Glomerular endothelial cell (primary cell): ENCODE data around the gene MSRB2. TPM values are rescaled to one million over a fixed set of nuclear protein-coding genes. Genes with fewer than 3 reads are reported as not detected.

Experiments used
- DNase-seq: peaks from one replicate; pipeline ENCODE4 v3.0.0-alpha.2; 2011; ENCODE audit warnings: low read depth, low spot score; ENCODE audit errors: extremely low read depth
- total RNA-seq: library from RNA; depleted of rRNA; stranded (reverse); fragments of >200 nt; gene quantifications from 2 replicates; pipeline ENCODE4 v1.2.3, GENCODE V29; 2015

Gene MSRB2
- total RNA-seq, 1 donor from 2014 or later = 15.4 TPM

DNA sequence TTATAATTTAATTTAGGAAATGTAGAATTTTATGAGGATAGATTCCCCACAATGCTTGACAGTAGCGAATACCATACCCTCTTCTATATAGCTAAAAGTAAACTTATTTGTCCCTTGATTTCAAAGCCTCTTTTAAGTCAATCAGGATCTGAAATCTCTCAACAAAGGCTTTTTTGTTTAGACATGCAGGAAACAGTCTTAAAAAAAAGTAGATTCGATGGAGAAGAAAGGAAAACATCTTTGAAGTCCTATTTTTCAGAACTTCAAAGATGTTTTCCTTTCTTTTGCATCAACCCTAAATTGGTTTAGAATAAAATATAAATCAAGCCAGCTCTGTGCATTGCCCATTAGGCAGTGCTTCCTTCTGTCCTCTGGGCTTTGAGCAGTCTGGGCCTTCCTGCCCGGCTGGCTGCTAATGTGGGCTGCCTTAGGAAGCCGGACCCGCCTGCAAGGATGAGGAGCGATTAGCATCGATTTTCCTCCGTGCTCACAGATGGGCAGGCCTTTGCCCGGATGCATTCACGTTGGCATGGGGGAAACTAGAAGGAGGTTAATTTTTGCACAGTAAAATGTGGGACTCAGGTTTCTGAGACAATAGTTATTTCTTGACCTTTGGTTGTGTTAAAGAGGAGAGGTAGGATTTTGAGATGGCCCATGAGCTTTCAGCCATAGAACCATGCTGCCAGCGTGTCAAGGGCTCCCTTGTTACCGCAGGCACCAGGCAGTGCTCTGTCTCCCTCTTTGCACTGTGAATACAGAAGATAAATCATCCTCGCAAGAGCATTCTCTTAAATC, 15.5 kb downstream of the MSRB2 start:
- no peak for DNase-seq

DNA sequence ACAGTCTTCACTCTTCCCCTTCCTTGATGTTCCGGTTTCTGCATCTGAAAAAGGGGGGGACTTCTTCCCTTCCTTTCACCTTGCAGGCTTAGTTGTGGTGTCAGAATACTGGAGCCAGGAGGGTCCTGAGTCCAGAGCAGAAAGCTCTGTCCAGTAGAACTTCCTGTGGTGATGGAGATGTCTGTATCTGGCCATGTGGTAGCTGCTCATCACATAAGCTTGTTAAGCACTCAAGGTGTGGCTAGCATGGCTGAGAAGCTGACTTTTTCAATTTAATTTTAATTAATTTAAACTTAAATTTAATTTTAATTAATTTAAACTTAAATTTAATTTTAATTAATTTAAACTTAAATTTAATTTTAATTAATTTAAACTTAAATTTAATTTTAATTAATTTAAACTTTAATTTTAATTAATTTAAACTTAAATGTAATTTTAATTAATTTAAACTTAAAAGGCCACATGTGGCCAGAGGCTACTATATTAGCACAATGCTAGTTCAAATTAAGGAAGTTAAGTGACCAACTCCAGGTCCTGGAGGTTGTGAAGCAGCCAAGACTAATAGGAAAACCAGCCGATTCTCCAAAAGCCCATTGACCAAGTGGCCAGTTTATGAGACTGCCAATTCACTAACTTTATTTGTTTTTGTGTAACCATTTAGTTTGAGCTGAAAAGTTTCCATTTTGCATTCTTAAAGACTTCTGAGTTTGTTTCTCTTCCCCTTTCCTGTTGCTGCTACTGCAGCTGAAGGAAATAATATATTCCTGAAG, 16.3 kb downstream of the MSRB2 start:
- DNase-seq = no peak

DNA sequence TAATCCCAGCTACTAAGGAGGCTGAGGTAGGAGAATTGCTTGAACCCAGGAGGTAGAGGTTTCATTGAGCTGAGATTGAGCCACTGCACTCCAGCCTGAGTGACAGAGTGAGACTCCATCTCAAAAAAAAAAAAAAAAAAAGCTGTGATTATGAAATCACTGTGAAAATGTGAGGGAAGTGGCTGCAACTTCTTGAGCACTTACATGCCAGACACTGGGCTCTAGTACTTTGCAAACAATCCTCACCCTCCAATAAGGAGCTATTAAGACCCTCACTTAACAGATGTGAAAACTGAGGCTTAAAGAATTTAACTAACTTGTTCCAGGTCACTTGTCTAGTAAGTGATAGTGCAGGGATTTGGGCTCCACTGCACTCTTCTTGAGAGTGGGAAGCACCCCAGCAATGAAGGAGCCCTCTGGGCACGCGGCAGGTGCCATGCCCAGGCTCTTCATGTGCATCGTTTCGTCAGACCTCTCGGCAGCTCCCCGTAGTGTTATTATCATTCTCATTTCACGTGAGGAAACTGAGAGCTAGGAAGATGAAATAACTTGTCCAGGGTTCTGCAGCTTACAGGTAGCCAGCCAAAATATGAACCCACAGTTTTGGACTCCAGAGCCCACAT, 19.0 kb downstream of the MSRB2 start:
- DNase-seq = no peak

DNA sequence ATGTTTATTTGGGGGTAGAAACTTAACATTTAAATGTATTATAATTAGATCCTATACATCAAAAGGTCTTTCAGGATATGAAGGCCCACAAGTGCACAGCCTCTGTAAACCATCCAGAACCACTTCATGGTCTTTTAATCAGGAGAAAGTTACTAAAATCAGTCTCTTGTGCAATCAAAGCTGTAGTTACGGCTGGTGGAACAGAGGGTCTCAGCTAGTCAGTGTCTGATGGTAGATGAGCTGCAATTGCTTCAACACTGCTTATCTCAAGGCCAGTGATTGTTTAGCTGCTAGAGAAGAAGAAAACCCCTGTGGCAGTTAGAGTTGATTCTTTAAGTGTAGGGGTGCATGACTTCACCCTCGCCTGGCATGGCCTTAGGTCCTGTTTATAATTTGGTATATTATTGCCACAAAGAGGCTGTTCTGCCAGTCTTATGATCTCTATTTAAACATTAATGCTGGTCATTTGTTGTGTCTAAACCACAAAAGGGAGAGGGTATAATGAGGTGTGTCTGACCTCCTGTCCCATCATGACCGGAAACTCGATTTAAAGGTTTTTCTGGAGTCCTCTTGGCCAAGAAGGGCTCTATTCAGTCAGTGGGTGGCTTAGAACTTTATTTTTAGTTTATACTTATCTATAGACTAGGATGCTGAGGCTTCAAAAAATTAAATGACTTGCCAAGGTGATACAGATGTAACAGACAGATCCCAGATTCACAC, 21.3 kb downstream of the MSRB2 start:
- no peak for DNase-seq

DNA sequence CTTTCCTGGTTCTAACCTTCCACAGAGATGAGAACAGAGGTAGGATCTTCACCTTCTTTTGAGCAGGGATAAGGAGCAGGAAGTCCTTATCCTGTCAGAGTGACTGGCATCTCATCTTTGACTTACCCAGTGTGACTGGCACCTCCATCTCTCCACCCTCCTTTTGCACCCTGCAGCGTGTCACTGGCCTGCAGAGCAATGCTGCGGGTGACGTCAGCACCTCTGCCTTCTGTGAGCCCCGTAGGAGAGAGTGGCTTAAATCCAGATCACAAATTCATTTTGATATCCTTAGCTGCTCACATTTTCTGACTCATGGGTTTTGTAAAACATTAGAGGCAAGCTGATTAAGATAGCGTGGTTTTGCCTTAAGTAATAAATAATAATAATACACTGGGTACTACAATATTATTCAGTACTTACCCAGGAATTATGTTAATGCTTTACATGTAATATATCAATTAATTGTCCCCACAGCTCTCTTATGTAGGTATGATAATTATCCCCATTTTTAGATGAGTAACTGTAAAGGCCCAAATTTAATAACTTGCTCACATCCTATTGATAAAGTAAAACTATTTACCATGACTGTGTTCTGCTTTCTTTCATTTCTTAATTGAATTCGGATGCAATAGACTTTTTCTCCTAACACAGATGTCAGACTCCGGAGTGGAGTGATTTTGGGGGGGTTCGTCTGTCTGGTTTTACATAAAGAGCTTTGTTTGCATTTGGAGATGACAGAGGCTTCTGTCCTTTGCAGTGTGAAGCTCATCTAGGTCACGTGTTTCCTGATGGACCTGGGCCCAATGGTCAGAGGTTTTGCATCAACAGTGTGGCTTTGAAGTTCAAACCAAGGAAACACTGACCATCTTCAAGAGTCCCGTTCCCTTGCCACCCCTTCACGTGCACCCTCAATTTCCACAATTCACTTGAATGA, 24.9 kb downstream of the MSRB2 start:
- DNase-seq = no peak

DNA sequence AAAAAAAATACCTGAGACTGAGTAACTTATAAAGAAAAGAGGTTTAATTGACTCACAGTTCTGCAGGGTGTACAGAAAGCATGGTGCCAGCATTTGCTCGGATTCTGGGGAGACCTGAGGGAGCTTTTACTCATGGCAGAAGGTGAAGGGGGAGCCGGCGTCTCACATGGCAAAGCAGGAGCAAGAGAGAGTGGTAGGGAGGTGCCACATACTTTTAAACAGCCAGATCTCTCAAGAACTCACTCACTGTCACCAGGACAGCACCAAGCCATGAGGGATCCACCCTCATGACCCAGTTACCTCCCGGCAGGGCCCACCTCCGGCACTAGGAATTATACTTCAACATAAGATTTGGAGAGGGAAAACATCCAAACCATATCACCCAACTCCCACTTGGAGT, 25.8 kb downstream of the MSRB2 start:
- no peak for DNase-seq

DNA sequence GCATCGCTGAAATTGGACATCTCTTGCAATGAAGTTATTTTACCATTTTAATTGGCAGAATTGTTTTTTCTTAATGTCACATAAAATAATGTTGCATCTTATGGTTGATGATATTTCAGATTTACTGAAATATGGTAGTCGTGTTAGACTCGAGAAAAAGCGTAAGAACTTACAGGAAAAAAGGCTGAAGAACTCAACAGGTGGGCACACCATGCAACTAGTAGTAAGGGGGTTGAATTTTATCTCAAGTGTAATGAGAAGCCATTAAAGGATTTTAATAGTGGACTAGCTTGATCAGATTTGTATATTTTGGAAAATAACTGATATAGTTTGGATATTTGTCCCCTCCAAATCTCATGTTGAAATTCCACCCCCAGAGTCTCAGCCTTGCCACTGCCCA, 41.1 kb downstream of the MSRB2 start:
- DNase-seq = no peak

DNA sequence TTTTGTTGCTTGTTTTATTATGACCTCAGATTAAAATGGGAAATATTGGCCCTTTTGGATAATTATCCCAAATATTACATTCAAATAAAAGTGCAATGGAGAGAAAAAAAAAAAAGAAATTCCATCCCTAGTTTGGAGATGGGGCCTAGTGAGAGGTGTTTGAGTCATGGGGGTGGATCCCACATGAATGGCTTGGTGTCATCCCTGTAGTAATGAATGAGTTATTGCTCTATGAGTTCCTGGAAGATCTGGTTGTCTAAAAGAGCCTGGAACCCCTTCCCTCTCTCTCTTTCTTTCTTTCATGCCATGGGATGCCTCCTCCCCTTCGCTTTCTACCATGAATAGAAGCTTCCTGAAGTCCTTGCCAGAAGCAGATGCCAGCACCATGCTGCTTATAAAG, 44.3 kb downstream of the MSRB2 start:
- no peak for DNase-seq

DNA sequence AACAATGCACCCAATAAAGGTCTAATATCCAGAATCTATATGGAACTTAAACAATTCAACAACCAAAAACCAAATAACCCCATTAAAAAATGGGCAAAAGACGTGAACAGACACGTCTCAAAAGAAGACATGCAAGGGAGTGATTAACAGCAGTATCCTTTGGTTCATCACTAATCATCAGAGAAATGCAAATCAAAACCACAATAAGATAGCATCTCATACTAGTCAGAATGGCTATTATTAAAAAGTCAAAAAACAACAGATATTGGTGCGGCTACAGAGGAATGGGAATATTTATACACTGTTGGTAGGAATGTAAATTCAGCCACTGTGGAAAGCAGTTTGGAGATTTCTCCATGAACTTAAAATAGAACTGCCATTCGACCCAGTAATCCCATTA, 46.6 kb downstream of the MSRB2 start:
- no peak for DNase-seq

DNA sequence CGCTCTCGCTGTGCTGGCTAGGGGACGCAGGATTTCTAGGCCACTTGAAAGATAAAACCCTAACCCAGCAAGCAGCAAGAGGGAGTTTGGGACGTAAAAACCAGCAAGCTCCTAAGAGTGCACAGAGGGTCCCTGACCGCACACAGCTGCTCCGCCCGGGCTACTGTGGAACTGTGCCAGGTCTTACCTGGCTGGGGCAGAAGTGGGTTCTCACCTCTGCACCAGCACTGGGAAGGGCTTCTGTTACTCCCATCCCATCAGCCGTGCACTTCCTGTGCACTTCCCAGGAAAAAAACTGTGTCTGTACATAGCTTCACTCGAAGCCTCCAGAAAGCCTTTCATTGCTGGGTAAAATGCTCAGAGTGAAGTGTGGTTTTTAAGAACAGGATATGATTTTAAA, 50.9 kb downstream of the MSRB2 start:
- no peak for DNase-seq

DNA sequence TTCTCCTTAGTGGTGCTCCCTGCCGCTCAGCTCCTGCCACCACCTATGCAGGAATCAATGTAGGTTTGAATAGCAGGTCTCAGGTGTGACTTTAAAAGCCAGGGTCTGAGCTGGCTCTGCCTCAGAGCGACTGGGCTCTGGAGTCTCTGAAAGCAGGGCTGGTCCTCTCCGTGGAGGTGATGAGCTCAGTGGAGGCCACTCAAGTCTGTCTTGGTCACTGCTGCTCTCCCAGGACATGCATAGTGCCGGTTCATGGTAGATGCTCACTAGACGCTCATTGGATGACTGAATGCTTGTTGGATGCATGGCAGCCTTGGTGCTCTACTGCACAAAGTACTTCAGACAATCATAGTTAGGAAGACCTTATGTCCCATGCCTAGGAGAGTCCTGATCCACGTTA, 51.7 kb downstream of the MSRB2 start:
- DNase-seq = no peak

DNA sequence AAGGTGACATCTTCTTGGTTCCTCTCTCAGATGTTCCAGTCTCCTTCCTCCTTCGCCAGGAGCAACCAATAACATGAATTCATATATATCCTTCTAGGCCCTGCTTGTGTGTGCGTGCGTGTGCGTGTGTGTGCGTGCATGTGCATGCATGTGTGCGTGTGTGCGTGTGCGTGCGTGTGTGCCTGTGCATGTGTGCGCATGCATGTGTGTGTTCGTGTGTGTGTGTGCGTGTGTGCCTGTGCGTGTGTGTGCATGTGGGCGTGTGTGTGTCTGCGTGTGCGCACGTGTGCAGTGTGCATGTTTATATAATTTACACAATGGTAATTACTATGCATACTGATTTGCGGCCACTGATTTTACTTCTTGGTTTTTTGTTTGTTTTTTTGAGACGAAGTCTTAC, 52.8 kb downstream of the MSRB2 start:
- no peak for DNase-seq

DNA sequence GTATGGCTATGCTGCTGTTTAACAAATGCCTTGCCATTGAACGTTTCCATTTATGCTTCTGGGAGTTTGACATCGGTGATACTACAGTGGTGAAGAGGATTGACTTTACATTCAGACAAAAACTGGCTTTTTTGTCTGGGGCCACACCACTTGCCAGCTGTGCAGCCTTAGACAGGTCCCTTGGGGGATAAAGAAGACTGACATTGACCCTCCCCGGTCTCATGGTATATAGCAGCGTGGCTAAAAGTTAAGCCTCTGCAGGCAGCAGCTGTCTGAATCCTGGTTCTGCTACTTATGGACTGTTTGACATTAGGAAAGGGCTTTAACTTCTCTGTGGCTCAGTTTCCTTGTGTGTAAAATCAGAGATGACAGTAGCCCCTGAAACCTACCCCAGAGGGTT, 54.7 kb downstream of the MSRB2 start:
- DNase-seq = no peak

DNA sequence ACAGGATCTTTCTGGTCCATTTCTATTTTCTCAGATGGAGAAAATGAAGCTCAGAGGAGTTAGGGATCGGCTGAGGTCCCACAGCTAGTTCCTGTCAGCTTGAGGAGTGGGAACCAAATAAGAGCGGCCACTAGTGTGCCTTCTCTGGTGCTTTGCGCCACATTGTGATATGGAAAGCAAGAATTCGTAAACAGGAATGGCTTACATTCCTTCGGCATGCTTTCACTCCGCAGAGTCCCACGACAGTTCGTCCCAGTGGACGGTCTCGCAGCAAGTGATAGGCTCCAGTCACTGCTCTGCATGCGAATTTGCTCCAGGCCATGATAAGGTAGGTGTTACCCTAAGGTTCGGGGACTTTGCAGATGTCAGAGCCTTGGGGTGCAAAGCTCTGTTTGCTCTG, 55.2 kb downstream of the MSRB2 start:
- DNase-seq = no peak

DNA sequence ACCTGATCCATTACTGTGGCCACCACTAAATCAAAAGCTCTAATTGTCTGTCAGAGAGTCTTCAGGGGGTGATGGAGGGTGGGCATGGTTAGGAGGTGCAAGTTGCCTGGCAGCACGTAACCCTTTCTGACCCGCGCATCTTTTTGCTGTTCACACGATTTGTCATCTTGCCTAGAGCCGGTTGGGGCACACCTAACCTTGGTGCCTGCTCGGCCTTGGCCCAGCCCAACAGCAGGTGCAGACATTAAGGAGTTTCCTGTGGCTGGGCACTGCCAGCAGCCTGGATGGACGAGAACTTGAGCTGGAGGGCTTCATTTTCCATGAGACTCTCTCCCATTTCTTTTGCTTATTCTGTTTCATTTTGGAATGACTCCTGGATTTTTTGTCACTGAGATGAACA, 55.7 kb downstream of the MSRB2 start:
- no peak for DNase-seq

DNA sequence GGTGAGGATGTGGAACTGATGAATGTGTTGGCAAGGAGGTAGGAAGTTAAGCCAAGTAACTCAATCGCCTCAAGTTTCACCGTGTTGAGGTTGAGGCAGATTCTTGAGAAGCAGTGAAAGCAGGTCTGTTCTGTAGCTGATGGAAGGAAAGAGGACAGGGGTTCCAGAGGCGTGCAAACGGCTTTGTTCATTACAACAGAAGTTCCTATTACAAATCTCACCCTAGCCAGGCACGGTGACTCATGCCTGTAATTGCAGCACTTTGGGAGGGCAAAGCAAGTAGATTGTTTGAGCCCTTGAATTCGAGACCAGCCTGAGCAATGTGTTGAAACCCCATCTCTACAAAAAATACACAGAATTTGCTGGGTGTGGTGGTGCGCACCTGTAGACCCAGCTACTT, 59.8 kb downstream of the MSRB2 start:
- no peak for DNase-seq

DNA sequence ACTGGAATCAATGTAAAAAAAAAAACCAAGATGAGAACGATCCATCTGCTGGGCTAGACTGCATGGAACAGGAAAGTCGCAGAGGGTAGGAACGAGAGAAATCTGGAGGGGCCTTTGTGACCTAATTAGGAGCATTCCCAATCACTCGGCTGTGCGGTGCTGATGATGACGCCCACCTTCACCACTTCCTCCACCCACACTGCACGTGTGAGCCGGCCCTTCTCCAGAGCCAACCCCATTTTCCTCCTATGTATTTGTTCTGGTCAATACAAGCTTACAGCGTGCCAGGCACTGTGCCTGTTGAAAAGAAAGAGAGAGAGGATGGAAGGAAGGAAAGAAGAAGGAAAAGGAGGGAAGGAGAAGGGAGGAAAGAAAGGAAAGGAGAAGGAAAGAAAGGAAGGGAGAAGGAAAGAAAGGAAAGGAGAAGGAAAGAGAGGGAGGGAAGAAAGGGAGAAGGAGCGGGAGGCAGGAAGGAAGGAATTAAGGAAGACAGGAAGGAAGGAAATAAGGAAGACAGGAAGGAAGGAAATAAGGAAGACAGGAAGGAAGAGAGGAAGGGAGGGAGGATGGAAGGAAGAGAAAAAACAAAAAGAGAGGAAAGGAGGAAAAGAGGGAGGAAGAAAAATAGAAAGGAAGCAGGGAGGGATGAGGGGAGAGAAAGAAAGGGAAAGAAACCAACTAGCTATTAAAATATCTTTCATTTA, 61.2 kb downstream of the MSRB2 start:
- no peak for DNase-seq

DNA sequence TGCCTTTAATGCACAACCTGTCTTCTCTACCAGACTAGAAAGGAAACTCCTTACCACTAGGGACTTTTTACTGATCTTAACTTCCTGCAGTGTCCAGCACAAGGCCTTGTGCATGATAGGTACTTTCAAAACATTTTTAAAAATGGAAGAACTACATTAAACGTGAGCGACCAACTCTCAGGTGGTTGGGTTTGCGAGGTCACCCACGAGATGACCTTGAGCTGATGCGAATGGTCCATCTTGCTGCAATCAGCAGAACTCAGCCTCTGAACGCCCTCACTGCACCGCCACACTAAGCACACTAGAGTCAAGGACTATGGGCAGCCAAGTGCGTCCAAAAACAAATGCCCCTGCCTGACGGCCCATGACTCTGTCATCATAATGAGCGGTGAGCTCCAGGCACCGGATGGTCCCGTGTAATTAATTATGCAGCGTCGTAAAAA, 61.9 kb downstream of the MSRB2 start:
- no peak for DNase-seq

DNA sequence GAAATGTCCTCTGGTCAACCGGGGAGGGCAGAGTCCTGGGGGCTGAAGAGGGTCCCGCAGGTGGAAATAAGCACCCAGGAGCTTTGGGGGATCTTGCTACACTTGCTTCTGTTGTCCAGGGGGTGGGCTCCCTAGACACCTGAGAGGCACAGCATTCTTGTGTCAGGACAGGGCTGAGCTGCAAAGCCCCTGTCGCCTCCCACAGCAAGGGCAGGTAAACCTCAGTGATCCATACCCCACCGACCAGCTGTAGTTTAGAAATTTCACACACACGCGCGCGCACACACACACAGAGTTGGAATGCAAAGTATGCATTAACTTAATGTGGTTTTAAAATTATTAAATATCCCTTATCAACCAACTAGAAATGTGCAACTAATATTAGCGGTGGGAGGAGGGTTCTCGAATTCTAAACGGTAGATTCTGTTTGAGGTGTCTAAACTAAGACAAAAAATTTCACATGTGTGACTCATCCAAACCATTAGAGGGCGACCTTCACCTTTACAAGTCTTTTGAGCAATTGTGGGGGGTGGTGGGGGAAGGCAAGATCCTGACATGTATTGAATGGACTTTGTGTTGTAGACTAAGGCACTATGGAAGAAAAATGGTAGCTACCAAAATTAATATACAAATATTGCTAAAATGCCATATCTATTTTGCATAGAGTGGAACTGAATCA, 62.5 kb downstream of the MSRB2 start:
- no peak for DNase-seq
